Measurements from ENCODE around the gene MOB3B.

DNA sequence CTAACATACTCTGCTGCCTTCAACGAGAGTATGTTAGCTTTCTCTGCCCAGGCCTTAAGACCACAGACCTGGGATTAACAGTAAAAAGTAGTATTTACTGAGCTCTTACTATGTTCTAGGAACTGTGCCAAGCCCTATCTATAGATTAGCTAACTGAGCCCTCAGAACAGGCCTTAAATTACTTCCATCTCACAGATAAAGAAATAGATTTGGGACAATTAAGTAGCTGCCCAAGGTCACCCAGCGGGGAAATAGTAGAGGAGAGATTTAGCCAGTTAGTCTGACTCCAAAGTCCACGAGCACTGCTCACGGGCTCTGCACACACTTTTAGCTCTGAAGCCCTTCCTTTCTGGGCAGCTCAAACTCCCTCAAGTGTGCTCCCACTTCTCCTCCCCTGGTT is 168.1 kb downstream of the MOB3B start:
- TF ChIP-seq, protein P1, sequence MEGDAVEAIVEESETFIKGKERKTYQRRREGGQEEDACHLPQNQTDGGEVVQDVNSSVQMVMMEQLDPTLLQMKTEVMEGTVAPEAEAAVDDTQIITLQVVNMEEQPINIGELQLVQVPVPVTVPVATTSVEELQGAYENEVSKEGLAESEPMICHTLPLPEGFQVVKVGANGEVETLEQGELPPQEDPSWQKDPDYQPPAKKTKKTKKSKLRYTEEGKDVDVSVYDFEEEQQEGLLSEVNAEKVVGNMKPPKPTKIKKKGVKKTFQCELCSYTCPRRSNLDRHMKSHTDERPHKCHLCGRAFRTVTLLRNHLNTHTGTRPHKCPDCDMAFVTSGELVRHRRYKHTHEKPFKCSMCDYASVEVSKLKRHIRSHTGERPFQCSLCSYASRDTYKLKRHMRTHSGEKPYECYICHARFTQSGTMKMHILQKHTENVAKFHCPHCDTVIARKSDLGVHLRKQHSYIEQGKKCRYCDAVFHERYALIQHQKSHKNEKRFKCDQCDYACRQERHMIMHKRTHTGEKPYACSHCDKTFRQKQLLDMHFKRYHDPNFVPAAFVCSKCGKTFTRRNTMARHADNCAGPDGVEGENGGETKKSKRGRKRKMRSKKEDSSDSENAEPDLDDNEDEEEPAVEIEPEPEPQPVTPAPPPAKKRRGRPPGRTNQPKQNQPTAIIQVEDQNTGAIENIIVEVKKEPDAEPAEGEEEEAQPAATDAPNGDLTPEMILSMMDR (IDR thresholded peaks at IDR 0.05), result no peak
- no peak for TF ChIP-seq CBX2 (IDR thresholded peaks at IDR 0.05; ENCODE audit: borderline replicate concordance, low read depth)
- no peak for TF ChIP-seq POLR2A (IDR thresholded peaks at IDR 0.05; ENCODE audit: low read length)
- TF ChIP-seq HOXB5 (CRISPR knock-in tag; IDR thresholded peaks at IDR 0.05), result no peak
- TF ChIP-seq, protein P2, sequence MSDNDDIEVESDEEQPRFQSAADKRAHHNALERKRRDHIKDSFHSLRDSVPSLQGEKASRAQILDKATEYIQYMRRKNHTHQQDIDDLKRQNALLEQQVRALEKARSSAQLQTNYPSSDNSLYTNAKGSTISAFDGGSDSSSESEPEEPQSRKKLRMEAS (IDR thresholded peaks at IDR 0.05), result no peak
- no peak for TF ChIP-seq MAZ (IDR thresholded peaks at IDR 0.05; ENCODE audit: borderline replicate concordance, low read depth, low read length)
- TF ChIP-seq, protein P3, sequence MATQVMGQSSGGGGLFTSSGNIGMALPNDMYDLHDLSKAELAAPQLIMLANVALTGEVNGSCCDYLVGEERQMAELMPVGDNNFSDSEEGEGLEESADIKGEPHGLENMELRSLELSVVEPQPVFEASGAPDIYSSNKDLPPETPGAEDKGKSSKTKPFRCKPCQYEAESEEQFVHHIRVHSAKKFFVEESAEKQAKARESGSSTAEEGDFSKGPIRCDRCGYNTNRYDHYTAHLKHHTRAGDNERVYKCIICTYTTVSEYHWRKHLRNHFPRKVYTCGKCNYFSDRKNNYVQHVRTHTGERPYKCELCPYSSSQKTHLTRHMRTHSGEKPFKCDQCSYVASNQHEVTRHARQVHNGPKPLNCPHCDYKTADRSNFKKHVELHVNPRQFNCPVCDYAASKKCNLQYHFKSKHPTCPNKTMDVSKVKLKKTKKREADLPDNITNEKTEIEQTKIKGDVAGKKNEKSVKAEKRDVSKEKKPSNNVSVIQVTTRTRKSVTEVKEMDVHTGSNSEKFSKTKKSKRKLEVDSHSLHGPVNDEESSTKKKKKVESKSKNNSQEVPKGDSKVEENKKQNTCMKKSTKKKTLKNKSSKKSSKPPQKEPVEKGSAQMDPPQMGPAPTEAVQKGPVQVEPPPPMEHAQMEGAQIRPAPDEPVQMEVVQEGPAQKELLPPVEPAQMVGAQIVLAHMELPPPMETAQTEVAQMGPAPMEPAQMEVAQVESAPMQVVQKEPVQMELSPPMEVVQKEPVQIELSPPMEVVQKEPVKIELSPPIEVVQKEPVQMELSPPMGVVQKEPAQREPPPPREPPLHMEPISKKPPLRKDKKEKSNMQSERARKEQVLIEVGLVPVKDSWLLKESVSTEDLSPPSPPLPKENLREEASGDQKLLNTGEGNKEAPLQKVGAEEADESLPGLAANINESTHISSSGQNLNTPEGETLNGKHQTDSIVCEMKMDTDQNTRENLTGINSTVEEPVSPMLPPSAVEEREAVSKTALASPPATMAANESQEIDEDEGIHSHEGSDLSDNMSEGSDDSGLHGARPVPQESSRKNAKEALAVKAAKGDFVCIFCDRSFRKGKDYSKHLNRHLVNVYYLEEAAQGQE (IDR thresholded peaks at IDR 0.05), result no peak
- no peak for TF ChIP-seq MYC (IDR thresholded peaks at IDR 0.05; ENCODE audit: borderline replicate concordance, low read length)
- no peak for TF ChIP-seq EHMT2 (IDR thresholded peaks at IDR 0.05; ENCODE audit: low read depth)
